DMS 273 treated with DMSO at 0.1 percent for 48 hours (cell line): ENCODE results near the gene WIPF3.

Source experiments
- DNase-seq: peaks from one replicate; lab custom pipeline; 2025; lab: John Stamatoyannopoulos, UW

The WIPF3 gene

DNA sequence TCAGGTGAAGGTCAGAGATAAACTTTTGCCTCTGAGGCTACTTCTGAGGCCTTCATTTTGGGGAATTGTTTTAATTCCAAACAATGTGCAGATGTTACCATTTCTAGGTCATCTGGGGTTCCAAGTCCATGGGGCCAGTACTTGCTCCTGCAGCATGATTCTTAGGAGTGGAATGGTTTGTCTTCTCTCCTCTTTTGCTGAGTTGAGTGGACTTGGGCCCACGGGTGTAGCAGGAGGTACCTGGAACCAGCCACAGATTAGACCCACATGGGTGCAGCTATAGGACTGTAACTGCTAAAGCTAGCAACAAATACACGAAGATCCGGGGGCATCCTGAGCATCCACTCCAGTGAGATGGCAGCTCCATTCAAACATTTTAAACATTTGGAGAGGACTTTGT is 41.6 kb downstream of the WIPF3 start:
- no peak for DNase-seq

GRCh38 chr7:29848941-29849340 is 42.6 kb downstream of the WIPF3 start:
- DNase-seq: no peak

DNA sequence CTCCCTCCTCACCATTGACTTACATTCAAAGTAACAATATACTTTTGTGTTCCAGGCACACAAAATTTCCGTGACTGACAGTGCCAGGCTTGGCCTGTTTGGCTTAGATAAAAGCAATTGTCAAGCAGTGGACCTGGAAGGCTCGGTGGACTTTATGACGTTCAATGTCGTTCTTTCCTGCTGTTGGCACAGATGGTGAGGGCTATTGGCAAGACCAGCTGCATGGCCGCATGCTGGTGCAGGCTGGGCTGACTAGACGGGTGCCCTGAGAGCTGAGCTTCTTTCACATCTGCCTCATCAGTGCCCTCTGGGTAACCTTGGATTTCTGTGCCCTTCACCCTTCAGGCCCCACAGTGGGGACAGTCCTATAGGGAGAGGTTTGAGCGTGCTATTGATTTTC is 45.2 kb downstream of the WIPF3 start:
- DNase-seq: peak; percentile 22

DNA sequence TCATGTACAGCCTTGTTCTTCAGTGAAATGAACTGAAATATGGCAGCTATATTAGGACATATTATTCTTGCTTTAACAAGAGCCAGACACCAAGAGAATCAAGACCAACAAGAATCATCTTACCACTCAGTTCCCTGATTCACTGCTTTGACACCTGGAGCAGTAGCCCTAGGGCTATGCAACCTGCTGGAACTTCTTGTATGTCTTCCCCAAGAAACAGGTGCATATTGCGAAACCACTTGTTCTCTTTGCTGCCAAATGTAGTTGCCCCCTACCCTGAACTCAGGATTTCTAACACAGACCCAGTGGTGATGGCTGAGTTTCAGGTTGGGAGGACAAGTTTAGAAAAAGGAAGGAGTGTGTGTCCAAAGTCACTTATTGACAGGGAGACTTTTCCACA is 46.1 kb downstream of the WIPF3 start:
- DNase-seq: no peak

- peak; percentile 63 for DNase-seq
Observed at GRCh38 chr7:29853072-29853471, 46.8 kb downstream of the WIPF3 start.

- DNase-seq: no peak
Observed at GRCh38 chr7:29853789-29854188, 47.5 kb downstream of the WIPF3 start.

DNA sequence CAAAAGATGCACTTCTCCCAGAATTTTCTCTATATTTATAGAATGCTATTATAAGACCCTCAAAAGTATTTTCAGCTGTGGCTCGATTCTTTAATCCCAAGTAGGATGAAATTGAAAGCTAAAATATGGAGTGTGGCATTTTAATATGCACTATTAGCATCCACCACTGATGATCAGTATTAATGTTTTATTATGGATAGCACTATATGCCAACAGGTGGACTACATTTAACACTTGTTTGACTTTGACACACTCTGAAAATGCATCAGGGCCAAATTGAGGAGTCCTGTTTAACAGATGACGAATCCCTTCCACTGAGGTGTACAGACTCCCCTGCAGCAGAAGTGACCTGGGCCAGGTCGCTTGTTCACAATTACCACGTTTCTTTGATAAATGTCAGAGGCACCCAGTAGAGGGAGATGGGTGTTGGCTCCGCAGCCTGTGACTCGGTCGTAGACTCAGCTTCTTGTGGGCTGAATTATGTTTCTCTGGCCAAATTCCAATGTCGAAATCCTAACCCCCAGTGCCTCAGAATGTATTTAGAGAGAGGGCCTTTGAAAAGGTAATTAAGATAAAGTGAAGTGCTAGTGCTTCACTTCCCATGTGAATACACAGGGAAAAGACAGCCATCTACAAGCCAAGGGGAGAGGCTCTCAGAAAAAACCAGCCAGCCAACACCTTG is 48.1 kb downstream of the WIPF3 start:
- no peak for DNase-seq

GRCh38 chr7:29857654-29858053 is 51.3 kb downstream of the WIPF3 start:
- DNase-seq: no peak

DNA sequence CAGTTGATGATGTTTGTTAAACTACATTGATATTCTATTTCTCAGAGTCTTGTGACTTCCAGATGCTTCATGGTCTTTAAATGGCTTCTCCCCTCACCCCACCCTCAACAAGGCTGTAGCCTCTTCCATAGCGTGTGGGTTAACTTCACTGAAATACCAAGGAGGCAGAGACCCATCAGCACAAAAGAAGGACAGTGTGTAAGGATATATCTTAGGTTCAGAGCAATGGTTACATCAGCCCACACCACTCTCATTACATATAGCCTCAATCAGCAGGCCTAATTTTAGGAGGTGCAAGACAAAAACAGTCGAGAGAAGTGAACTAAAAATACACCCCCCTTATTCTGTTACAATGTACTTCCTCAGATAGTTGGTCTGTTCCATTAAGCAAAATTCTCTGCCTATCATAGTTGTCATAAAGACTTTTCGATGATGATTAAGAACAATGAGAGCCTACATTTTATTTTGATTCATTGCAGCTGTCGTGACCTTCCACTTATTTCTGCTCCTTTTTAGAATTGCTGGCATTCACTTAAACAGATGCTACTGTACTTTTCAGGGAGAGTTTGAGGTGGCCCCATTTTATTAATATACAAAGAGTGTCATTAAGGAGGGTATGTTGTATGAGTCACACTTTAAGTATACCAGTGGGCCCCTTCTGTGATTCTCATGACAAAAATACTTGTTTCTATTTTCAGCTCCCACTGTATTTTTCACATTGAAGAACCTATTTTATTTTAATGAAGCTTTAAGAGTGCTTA is 52.1 kb downstream of the WIPF3 start:
- no peak for DNase-seq

DNA sequence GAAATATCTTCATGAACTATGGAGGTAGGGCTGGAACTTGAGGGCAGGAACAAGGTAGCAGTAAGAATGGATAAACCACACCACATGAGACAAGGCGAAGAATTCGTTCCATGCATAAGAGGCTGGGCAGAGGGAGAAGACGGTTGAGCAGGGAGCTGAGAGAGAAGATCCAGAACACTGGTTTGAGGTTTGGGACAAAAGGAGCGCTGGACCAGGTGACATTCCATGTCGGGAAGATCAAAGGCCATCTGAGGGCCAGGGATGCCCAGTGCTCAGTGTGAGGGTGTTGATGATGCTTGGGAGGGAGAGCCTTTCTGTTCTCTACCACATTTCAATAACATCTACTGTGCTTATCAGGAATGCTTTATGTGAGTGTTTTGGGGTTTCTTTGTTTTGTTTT is 52.8 kb downstream of the WIPF3 start:
- DNase-seq: no peak

GRCh38 chr7:29859524-29860185 is 53.3 kb downstream of the WIPF3 start:
- DNase-seq: no peak

- DNase-seq: no peak
Observed at GRCh38 chr7:29860186-29860585, 53.9 kb downstream of the WIPF3 start.

DNA sequence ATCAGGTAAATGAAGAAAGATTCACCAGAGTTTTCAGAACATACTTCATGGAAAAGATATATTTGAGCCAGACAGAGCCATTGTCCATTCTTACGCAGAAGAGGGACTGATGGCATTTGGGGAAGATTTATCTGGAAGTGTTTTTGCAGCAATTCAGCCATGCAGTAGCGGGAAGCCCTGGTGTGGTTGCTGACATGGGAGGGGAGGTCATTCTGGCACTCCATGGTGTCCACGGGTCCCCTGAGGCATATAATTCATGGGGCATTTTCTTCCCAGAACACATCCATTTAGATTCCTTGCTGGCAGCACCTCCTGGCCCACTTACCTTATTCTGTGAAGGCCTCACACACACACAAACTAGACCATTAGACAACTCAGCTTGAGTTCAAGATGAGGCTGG is 55.6 kb downstream of the WIPF3 start:
- no peak for DNase-seq

GRCh38 chr7:29864656-29865055 is 58.3 kb downstream of the WIPF3 start:
- no peak for DNase-seq

GRCh38 chr7:29865526-29865925 is 59.2 kb downstream of the WIPF3 start:
- no peak for DNase-seq

DNA sequence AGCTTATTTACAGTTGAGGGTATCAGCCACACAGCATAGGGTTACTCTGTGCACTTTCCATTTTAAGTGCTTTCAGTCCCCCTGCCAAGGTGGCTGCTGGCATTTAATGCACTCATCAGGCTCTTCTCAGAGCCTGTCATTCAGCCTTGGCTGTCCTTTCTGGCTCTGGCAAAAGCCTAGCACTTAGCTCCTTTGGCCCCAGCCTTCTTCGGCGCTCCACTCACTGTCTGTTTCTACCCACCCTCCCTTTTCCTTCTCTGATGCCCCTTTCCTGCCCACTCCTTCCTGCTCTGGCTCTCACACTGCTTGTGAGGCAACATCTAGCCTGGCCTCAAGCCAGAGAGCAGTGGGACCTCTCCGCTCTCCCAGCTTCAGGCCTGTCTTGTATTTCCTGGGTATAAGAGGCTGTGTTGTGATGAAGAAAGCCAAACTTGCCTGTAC is 60.2 kb downstream of the WIPF3 start:
- no peak for DNase-seq

DNA sequence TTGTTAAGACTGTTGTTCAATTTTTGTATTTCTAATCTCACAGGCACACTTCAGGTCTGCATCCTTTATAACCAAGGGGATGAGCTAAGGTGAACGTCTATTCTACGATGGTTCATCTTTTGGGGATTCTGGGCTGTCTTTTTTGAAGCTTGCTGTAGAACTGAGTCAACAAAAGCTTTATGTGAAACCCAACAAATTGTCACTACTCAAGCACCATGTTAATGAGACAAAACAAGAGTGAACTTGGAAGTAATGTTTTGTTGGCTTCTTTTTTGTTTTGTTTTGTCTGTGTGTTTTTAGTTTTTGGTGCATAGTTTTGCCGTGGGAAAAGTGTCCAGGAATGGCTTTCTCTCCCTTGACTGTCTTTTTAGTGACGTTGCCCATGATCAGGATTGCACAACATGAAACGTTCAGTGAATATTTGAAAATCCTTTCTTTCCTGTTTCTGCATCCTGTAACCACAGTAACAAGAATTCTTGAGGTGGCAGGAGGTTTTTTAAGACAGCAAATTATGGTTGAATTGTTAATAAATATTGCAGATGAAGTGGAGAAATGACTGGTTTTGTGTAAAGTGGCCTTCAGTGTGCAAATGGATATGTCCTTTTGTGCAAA is 65.6 kb downstream of the WIPF3 start:
- no peak for DNase-seq

DNA sequence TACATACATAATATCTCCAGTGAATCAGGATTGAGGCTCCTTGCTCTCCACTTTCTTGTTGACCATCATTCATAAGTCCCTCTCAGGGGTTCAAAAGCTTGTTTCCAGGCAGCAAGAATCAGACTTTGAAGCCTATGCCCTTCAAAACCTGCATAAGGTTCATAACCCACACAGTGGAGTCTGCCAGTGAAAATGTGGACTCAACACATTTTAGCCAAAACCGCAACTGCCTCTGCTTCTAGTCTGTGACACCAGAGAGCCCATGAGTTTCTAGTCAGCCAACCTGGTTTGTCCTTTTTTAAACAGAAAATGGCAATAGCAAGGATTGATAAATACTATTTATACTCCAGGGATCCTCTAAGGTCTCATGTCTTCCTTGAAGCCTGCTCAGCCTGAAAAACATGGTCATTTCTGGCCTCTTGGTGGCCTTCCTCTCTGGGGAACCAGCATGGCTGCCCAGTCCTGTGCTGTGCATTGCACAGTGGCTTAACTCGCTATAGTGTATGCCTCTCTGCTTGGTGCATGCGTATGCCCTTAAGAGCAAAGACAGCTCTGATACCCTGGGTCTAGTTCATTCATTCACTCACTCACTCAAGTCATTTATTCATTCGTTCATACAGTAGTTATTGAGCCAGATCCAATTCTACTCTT is 67.5 kb downstream of the WIPF3 start:
- no peak for DNase-seq

GRCh38 chr7:29875741-29876140 is 69.4 kb downstream of the WIPF3 start:
- no peak for DNase-seq

- DNase-seq: no peak
Observed at GRCh38 chr7:29877196-29877595, 70.9 kb downstream of the WIPF3 start.

- peak; percentile 55 for DNase-seq
Observed at GRCh38 chr7:29878081-29878688, 71.9 kb downstream of the WIPF3 start.

DNA sequence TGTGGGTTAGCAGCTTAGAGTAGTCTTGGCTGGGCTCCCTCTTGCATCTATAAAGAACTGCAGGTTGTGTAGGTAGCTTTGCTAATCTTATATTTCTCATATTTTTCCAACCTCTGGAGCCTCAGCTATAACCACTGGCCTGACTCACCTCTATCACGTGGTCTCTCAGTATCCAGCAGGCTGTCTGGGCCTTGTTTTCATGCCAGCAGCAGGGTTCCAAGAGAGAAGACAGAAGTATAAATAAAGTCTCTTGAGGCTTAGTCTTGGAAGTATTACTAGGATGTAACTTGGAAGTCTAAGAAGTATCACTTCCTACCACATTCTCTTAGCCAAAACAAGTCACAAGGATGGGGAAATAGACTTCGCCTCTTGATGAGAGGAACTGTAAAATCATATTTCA is 73.3 kb downstream of the WIPF3 start:
- no peak for DNase-seq
